Stimulated activated CD8-positive, alpha-beta memory T cell treated with anti-CD3 and anti-CD28 coated beads, Interleukin-7, amount 100 ng/mL, for 4 hours (primary cell): Measurements from ENCODE around the gene ADH1B.
"Not testable (repeated sequence)": the region's sequence is repeated elsewhere in the genome, so short reads cannot be mapped to it uniquely, and the experiment has no call there.

ENCODE experiments used
- DNase-seq, 2 donors: peaks; one replicate each; pipeline ENCODE4 v3.0.0-alpha.2; 2020; ENCODE audit warnings: low read depth in 2 of 2

The ADH1B gene

DNA sequence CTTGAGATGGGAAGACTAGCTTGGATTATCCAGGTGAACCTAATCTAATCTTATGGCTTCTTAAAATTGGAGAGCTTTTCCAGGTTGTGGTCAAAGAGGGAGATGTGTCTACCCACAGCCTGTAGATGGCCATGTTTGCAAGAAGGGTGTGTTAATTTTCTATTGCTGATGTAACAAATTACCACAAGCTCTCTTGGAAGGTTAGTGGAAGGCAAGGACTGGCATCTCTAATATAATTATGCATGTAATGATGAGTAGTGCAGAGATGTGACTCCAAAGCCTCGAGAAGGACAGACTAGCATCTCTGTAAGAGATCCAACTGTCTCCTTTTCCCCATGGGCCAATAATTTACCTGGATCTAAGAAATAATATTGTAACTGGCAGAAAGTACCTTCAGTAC is 3.2 kb upstream of the ADH1B start:
- no peak for DNase-seq

DNA sequence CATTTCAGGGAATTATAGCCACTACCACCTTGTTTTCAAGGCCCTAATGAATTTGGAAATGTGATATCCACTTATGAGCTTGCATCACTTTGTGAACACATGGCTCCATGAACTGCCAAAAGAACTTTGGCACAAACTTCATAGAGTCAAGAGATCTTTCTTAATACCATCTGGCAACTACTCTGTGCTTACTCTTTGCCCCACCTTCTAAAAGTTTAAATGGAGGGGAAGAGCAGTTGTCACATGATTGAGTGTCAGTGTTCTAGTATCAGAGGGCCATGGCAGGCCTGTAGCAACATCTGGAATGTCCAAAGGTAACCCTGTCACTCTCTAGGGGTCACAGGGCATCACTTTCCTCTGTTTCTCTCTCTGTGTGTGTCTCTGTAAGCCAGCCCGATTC is 2.6 kb upstream of the ADH1B start:
- no peak for DNase-seq

DNA sequence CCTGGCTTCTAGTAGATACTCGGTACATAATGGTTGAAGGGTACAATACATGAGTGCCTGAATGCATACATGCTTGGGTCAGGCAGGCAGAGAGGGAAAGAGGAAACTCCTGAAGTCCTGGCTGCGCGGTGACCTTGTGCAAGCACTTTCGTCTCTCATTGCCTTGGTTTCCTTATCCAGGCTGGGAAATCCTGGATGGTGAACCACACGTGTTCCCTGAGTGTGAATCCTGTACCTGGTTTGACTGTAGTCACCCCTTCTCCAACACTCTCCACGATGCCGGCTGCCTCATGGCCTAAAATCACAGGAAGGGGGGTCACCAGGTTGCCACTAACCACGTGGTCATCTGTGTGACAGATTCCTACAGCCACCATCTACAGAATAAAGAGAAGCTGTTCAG is 3.4 kb downstream of the ADH1B start:
- not testable (repeated sequence) for DNase-seq

DNA sequence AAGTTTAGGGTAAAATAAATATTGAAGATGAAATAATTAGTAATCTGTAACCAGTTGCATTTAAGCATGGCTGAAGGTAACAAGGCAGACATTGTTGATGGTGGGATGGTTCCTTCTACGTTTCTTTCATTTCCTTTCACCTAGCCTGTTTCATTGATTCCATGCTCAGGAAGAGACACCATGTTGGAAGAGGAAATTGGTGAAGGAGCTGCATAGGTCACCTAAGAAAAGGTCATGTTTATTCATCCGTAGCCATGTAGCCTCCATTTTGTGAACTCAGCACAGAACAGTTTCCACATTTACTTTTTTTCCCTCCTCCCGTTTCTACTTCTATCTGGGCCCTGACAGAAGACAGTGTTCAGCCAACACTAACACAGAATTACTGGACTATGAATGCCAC is 3.8 kb downstream of the ADH1B start:
- DNase-seq, result no peak

DNA sequence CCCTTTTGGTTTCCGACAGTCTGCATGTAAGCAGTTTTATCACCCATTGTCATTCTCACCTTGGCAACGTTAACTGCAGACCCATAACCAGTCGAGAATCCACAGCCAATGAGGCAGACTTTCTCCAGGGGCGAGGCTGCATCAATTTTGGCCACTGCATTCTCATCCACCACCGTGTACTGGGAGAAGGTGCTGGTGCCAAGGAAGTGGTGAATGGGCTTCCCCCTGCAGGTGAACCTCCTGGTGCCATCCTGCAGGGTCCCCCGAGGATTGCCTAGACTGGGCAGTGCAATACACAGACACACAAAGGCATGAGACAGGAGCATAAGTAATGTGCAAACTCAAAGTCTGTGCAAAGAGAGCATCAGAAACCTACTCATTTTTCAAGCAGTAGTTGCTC is 5.4 kb downstream of the ADH1B start:
- no peak for DNase-seq

DNA sequence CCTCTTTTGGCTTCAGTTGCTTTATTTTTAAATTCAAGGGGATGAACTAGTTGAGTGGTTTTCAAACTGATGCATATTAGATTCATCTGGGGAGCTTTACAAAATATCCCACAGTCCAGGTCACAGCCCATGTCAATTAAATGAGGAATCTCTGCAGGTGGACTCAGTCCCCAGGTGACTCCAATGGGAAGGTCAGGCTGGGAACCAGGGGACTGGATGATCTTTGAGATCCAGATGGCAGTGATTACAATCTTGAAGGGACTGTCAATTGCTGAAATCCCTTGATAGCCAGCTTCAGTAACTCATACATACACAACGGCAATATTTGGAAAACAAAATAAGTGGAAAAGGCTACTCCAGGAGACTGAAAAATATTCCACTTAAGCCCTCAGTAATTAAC is 7.0 kb downstream of the ADH1B start:
- no peak for DNase-seq

DNA sequence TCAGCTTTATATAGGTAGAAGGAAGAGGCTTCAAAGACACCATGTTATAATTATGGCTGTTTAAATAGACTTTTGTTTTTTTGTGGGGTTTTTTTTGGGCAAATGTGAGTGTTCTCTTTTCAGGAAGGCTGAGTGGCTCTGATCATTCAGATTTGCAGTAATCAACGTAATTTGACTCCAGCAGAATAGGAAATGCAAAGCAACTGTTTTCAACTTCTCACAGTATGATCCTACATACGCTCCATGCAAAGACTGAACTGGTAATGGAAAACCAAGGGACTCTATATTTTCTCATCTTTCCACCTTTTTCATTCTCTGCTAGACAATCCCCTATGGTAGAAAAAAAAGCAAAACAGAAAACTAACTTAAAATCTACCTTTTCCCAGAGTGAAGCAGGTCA is 10.8 kb downstream of the ADH1B start:
- no peak for DNase-seq

DNA sequence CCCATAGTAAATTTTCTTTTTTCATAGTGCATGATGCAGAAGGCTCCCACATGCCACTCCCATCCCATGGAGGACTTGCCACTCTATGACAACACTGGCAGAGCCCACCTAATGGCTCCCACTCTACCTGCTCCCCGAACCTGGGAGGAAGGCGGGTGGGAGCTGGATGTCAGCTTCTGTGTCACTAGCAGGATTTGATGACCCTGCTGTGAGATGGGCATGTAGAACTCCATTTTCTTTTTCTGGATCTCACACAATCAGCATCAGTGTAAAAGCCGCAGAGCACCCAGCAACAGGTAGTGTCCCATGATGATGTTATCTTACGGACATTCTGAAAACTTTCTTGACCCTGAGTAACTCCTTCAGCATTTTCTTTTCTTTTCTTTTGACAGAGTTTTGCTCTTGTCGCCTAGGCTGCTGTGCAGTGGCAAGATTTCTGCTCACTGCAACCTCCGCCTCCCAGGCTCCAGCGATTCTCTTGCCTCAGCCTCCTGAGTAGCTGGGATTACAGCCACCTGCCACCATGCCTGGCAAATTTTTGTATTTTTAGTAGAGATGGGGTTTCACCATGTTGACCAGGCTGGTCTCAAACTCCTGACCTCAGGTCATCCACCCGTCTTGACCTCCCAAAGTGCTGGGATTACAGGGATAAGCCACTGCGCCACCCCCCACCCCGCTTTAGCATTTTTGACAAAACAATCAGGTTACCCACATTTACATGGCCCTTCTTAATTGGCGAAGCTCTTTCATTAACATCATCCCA is 15.4 kb downstream of the ADH1B start:
- DNase-seq, result no peak

DNA sequence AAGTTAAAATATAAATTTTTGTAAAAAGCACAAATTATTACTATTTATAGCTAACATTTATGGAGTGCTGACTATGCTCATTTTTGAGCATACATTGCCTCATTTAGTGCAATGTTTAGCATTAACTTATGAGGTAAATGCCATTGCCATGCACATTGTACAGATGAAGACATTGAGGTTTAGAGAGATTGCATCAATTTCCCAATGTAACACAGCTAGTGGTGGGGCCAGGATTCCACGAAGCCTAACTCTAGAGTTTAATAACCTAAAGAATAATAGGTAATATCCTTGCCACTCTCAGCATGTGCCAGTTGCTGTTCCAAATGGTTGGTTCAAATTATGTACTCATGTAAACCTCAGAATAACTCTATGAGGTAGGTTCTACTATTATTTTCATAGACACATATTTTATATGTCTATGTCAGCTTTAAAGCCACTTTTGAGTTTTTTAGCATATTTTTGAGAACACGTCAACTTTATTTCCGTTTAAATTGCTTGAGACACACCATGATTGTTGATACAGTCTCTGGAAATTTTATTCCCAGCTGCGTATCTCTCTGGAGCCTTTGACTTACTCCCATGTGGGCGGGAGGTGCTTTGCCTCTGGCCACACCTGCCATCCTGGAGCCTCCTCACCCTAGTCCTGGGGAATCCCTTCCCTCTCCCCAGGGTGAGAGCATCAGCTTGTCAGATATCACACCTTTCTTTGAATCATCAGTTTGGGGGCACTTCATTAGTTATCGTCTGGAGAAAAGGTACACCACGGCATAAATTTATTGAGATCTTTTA is 19.6 kb downstream of the ADH1B start:
- no peak for DNase-seq

DNA sequence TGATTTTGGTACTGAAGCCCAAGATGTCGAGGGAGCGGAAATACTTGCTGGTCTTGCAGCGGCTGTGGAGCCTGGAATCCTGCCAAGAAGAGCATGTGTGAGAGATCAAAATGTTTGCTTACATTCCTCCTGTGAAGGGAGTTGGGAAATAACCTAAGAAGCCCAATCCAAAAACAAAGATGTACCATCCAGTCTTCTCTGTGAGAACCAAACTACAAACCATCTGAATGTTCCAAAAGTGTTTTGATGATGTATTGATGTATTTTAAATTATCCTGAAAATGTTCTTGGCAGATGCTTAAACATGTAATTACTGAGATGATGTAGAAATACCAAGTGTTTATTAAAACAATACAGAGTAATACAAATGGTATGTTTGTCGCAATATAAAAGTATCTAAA is 20.3 kb downstream of the ADH1B start:
- DNase-seq, result no peak

DNA sequence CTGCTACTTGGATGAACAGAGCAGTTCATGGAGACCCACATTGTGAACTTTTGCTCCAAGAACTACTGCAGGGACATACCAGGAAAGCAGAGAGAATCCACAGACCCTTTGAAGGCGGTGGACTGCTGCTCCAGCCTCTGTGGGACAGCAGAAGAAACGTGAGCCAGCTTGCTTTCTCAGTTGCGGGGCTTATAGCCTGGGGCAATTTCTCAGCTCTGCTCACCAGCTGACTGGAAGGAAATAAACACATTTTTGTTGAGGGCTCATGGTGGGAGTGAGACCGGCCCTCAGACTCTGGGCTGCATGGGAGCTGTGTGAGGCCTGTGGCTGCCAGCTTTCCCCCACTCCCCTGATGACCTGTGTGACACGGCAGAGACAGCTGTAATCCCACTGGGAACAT is 27.8 kb downstream of the ADH1B start:
- DNase-seq, result no peak

DNA sequence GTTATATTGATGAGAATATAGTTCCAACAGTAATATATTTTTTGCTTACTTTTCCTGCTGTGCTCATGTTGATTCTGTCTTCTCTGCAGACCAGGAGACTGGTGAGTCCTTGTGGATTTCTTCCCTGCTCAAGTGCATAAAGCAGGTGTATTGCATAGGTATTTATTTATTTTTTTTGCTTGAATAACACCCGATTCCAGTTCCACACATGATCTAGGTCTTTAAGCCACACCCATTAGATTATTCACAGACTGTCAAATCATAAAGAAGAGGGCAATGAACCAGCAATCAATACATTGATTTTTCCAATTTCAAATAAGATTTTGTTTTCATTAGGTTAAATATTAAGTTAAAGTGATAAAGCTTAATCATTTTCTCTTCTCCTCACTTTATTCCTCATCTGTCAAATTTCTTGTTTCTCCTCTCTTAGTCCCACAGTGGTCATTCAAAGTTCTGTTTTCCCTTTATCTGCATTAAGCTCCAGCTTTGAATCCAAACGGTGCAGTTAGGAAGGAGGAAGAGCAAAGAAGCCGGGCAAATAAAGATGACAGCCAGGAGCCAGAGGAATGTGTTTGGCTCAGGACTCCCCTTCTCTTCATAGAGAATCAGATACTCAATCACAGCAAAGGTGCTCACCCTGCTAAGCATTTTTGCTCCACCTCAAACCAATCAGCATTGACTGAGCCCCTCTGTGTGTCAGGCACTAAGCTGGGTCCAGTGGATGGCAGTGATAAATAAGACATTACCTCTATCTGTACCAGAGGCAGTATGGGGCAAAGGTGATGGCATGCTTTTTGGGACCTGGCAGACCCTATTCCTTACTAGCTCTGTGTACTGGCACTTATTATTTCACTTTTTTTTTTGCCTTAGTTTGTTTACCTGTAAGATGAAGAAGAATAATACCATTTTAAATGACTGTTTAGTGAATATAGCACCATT is 30.1 kb downstream of the ADH1B start, which contains the start of gene ADH1A:
TSS of gene ADH1A (minus strand) at position 138 of the 939 bp plus-strand sequence. CDS start at position 67, 71 bp downstream.
- DNase-seq, result no peak

DNA sequence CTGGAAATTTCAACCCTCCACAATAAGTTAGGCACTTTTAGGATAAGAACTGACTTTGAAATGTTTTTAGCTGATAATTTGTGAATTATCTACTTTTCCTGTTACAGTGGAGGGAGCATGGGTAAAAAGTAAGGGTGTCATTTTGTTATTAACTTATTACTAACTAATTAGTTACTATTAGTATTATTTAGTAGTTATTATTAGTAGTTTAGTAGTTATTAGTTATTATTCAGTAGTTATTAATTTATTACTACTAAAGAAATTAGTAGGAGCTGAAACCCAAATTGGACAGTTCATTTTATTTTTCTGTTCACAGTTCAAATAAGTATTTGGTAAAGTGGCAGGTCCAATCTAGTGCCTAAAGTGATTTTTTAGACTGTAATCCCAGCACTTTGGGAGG is 35.8 kb downstream of the ADH1B start:
- DNase-seq, result no peak

DNA sequence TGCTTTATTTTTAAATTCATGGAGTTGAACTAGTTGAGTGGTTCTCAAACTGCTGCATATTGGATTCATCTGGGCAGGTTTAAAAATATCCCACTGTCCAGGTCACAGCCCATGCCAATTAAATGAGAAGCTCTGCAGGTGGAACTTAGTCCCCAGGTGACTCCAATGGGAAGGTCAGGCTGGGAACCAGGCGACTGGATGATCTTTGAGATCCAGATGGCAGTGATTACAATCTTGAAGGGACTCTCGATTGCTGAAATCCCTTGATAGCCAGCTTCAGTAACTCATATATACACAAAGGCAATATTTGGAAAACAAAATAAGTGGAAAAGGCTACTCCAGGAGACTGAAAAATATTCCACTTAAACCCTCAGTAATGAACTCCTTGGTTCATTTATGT is 38.5 kb downstream of the ADH1B start:
- no peak for DNase-seq

DNA sequence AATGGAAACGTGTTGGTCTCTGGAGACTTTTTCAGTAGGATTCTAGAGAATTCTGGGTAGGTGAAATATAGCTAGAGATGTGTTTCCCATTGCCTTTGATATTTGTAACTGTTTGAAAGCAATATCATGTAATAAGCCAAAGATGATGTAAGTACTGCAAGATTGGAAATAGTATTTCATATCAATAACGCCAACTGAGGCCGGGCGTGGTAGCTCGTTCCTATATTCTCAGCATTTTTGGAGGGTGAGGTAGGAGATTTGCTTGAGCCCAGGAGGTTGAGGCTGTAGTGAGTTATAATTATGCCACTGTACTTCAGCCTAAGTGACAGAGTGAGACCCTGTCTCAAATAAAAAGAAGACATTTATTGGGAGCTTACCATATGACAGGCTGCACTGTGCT is 39.9 kb downstream of the ADH1B start:
- no peak for DNase-seq

DNA sequence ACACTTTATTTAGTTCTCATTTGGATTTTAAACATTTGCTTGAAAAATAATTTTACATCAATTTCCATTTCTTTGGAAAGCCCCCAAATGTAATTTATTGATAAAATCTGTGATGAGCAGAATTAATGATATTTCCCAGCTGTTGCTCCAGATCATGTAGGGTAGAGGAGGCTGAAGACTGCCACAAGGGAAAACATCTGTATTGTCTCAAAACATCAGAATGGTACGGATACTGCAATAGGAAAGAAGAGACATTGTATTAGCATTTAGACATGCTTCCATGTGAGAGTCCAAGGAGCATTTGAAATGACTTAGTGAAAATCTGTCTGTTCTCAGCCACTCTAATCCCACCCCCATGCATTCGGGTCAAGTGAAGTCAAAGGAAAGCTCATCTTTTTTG is 44.8 kb downstream of the ADH1B start:
- DNase-seq, result no peak

DNA sequence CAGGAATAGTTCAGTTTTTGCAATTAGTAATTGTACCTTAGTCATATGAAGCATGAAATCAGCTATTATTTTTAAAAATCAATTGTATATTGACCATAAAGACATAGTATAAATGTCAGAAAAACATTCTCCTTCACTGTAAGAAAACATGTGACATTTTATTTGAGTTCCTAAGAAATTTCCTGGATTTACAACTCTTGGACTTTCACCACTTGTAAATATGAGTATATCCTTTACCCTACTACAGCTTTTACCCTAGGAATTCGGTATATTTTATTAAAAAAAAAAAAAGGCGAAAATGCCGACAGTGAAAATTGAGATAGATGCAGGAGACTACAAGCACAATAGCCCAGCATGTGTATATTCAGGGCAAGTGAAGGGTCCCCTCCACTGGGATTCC is 45.3 kb downstream of the ADH1B start:
- DNase-seq, result no peak

DNA sequence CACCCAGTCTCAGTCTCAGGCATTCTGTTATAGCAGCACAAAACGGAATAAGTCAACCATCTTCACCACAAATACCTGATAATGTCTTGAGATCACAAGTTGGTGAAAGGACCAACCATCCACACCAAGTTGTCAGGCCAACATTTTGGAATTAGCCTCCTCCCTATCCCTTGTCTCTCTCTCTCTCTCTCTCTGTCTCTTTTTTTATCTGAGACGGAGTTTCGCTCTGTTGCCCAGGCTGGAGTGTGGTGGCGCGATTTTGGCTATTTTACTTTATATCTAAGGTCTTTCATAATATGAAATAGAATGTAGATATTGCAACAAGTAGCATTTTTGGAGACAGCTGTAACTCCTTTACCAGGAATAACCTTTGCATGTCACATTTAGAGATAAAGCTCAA is 46.2 kb downstream of the ADH1B start:
- DNase-seq, result no peak

DNA sequence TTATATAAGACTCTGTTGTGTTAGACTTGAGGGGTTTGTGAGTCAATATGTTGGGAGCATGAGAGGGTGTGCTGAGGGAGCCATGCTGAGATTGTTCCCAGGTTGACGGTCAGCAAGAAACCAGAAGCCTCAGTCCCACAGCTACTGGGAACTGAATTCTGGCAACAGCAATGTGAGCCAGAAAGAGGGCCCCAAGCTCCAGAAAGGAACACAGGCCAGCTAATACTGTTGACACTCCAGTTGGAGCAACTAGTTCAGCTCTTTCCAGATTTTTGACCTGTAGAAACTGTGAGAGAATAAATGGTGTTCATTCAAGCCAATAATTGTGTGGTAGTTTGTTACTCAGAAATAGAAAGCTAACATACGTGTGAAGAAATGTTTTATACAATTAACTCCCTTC is 47.5 kb downstream of the ADH1B start:
- DNase-seq, result no peak

DNA sequence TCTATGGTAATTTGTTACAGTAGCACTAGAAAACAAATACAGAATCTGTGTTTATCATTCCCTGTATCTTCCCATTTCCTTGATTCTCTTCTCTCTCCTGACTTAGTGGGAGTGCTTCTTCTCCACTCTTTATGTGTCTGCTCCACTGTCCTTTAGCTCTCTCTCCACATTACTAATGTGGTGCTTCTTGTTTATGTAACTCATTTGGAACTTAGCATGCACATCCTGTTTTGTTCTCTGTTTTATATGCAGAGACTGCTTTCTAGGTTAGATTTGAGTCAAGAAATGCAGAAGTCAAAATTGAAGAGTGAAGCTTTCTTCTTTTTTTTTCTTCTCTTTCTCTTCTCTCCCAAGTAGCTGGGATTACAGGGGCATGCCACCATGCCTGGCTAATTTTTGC is 56.3 kb downstream of the ADH1B start:
- no peak for DNase-seq
